Upper lobe of left lung (tissue), 6 donors: ENCODE results near the gene ANKS3. TPM values are rescaled to one million over a fixed set of nuclear protein-coding genes. Genes with fewer than 3 reads are reported as not detected.
A peak's percentile ranks its signal among the peaks of the same experiment; 100 is the strongest.

Experiments
- ATAC-seq, 2 donors: fragments of 200-7000 bp; cut with Tn5 transposase; one replicate each; pipeline ENCODE4 v1.9.1; 2022; ENCODE audit warnings: mild to moderate bottlenecking in 2 of 2, moderate library complexity in 2 of 2; ENCODE audit not compliant: low FRiP score in 2 of 2
- DNase-seq, 2 donors: peaks; one replicate each; pipeline ENCODE4 v3.0.0-alpha.2; 2019 to 2020
- H3K27ac ChIP-seq, 4 donors: fragments of 200-600 bp; sonication (generic); one replicate each; pipeline ENCODE4 v1.5.1; 2016 to 2019
- H3K27me3 ChIP-seq, 4 donors: fragments of 200-600 bp; sonication (generic); one replicate each; pipeline ENCODE4 v1.5.1; 2017 to 2019
- H3K36me3 ChIP-seq, 4 donors: fragments of 200-600 bp; sonication (generic); one replicate each; pipeline ENCODE4 v1.5.1; 2016 to 2019
- H3K4me1 ChIP-seq, 4 donors: fragments of 200-600 bp; sonication (generic); one replicate each; pipeline ENCODE4 v1.5.1; 2018 to 2019
- H3K4me3 ChIP-seq, 4 donors: fragments of 200-600 bp; sonication (generic); one replicate each; pipeline ENCODE4 v1.5.1; 2017 to 2019; ENCODE audit warnings: mild to moderate bottlenecking in 2 of 4, moderate library complexity in 1 of 4
- H3K9me3 ChIP-seq, 4 donors: fragments of 200-600 bp; sonication (generic); one replicate each; pipeline ENCODE4 v1.5.1; 2018 to 2019
- EP300 ChIP-seq, 4 donors: sonication (generic); formaldehyde crosslinking; IDR thresholded peaks; one replicate each; pipeline ENCODE4 v1.5.1; 2017; ENCODE audit warnings: antibody characterized with exemption in 4 of 4, control low read depth in 2 of 4
- POLR2A ChIP-seq, 4 donors: fragments of 450-650 bp; IDR thresholded peaks; one replicate each; pipeline ENCODE4 v1.5.1; 2016 to 2017; ENCODE audit warnings: antibody characterized with exemption in 4 of 4, mild to moderate bottlenecking in 2 of 4
- POLR2AphosphoS5 ChIP-seq, 2 donors: sonication (generic); formaldehyde crosslinking; IDR thresholded peaks; one replicate each; pipeline ENCODE4 v1.5.1; 2017; ENCODE audit warnings: antibody characterized with exemption in 2 of 2
- whole genome bisulfite sequencing, 2 donors: methylation state at CpG; one replicate each; pipeline ENCODE4 v1.1.5; 2017 to 2018; 5-methylcytosine and 5-hydroxymethylcytosine counted together
- total RNA-seq, 6 donors: library from RNA; depleted of rRNA in 4 of 6; stranded (reverse); fragments of >200 nt in 4 of 6; gene quantifications; one replicate each; pipeline versions ENCODE4 v1.1.0 to v1.2.1, GENCODE V29; 2016 to 2021
- TF ChIP-seq, protein P1 (sequence below), 6 experiments: fragments of 450-650 bp in 4 of 6; fragments of 200-600 bp in 2 of 6; sonication (generic) in 2 of 6; IDR thresholded peaks; one replicate each; pipeline ENCODE4 v1.5.1; 2016 to 2019; ENCODE audit warnings: antibody characterized with exemption in 6 of 6
- donor health status: DM: no; HTN: no; CAD: no; lungs with moderate emphysema.
- donor health status: DM: no; HTN: yes; CAD: no; lungs with severe emphysema.

Gene ANKS3
- total RNA-seq, 6 donors from 2014 or later: 17.9 to 67.1 (median 20.0) TPM

- Histone ChIP-seq H3K27me3 (no peaks in the 10 kb centered on the region), H3K9me3 (no peaks in the 10 kb centered on the region), H3K4me1 (peaks cover 17 to 52% (median 40%) of the 10 kb centered on the region in 4 donors), H3K36me3 (peaks cover 12 to 78% (median 54%) of the 10 kb centered on the region in 4 donors), H3K27ac (peak overlapping the region in 1 of 4 donors; percentile 7), H3K4me3 (no peak overlapping the region)
- WGBS, 2 donors: 67 to 87% methylated on average over 1 to 19 of the region's 20 CpGs
- no peak for TF ChIP-seq POLR2A (IDR thresholded peaks at IDR 0.05)
- TF ChIP-seq, protein P1, sequence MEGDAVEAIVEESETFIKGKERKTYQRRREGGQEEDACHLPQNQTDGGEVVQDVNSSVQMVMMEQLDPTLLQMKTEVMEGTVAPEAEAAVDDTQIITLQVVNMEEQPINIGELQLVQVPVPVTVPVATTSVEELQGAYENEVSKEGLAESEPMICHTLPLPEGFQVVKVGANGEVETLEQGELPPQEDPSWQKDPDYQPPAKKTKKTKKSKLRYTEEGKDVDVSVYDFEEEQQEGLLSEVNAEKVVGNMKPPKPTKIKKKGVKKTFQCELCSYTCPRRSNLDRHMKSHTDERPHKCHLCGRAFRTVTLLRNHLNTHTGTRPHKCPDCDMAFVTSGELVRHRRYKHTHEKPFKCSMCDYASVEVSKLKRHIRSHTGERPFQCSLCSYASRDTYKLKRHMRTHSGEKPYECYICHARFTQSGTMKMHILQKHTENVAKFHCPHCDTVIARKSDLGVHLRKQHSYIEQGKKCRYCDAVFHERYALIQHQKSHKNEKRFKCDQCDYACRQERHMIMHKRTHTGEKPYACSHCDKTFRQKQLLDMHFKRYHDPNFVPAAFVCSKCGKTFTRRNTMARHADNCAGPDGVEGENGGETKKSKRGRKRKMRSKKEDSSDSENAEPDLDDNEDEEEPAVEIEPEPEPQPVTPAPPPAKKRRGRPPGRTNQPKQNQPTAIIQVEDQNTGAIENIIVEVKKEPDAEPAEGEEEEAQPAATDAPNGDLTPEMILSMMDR (IDR thresholded peaks at IDR 0.05): no peak
- TF ChIP-seq POLR2AphosphoS5 (IDR thresholded peaks at IDR 0.05): no peak
- TF ChIP-seq EP300 (IDR thresholded peaks at IDR 0.05): no peak
- ATAC-seq (no peak), DNase-seq (peak in 1 of 2 donors; percentile 73)
Observed at GRCh38 chr16:4666537-4667202, 67.4 kb downstream of the ANKS3 start.

GRCh38 chr16:4664538-4665418 lies 69.3 kb downstream of the ANKS3 start:
- Histone ChIP-seq H3K36me3 (peaks cover 12 to 69% (median 44%) of the 10 kb centered on the region in 4 donors), H3K4me1 (peaks cover 29 to 71% (median 58%) of the 10 kb centered on the region in 4 donors), H3K4me3 (no peak overlapping the region), H3K27ac (peak overlapping the region; percentile 13 to 80 (median 62)), H3K27me3 (no peaks in the 10 kb centered on the region), H3K9me3 (no peaks in the 10 kb centered on the region)
- DNase-seq: peak in 1 of 2 donors; percentile 73
- ATAC-seq: peak; percentile 36 to 44
- TF ChIP-seq POLR2A (IDR thresholded peaks at IDR 0.05) (peak in 1 of 4 donors; percentile 18), POLR2AphosphoS5 (IDR thresholded peaks at IDR 0.05) (no peak)
- 44 to 56% methylated on average over 22 to 24 of the region's 26 CpGs for WGBS, 2 donors

GRCh38 chr16:4663777-4664465 lies 70.2 kb downstream of the ANKS3 start:
- DNase-seq: peak; percentile 68 to 80
- no peaks in the 10 kb centered on the region for H3K27me3 ChIP-seq
- no peaks in the 10 kb centered on the region for H3K9me3 ChIP-seq
- H3K27ac ChIP-seq: peak overlapping the region; percentile 11 to 80 (median 43)
- peaks cover 29 to 72% (median 60%) of the 10 kb centered on the region in 4 donors for H3K4me1 ChIP-seq
- peak; percentile 12 to 59 for ATAC-seq
- 58 to 64% methylated on average over 23 to 25 of the region's 25 CpGs for WGBS, 2 donors
- peaks cover 7 to 69% (median 40%) of the 10 kb centered on the region in 4 donors for H3K36me3 ChIP-seq
- TF ChIP-seq, protein P1 (IDR thresholded peaks at IDR 0.05): peak in 3 of 6 experiments; percentile 7 to 12 (median 8)
- no peak for TF ChIP-seq POLR2AphosphoS5 (IDR thresholded peaks at IDR 0.05)
- H3K4me3 ChIP-seq: no peak overlapping the region

DNA sequence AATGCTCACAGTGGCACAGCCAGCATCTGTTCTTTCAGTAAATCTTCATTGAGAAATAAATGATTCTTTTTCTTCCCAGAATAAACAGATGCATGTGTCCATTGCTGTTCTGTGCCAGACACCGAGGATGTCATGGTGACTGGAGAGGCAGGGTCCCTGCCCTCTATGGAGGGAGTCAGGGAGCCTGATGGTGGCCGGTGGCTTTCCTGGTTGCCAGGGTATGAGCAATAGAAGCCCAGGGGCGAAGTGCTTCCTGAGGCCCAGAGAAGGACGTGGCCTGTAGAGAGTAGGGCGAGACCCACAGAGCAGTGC lies 70.7 kb downstream of the ANKS3 start:
- WGBS, 2 donors: 69 to 72% methylated on average over 5 of the region's 5 CpGs
- peaks cover 5 to 69% (median 39%) of the 10 kb centered on the region in 4 donors for H3K36me3 ChIP-seq
- peaks cover 29 to 72% (median 60%) of the 10 kb centered on the region in 4 donors for H3K4me1 ChIP-seq

More for the DNA sequence above, 70.7 kb downstream of the ANKS3 start:
- no peaks in the 10 kb centered on the region for H3K9me3 ChIP-seq
- no peak overlapping the region for H3K4me3 ChIP-seq
- TF ChIP-seq, protein P1 (IDR thresholded peaks at IDR 0.05): no peak
- TF ChIP-seq POLR2A (IDR thresholded peaks at IDR 0.05): no peak
- no peak for TF ChIP-seq EP300 (IDR thresholded peaks at IDR 0.05)
- TF ChIP-seq POLR2AphosphoS5 (IDR thresholded peaks at IDR 0.05): no peak
- H3K27ac ChIP-seq: peak overlapping the region; percentile 11 to 80 (median 43)
- ATAC-seq (no peak), DNase-seq (no peak)
- H3K27me3 ChIP-seq: no peaks in the 10 kb centered on the region
